Calu3 (cell line): ENCODE data around the gene CNTNAP2. TPM values are rescaled to one million over a fixed set of nuclear protein-coding genes. Genes with fewer than 3 reads are reported as not detected.

Experiments used
- BruUV-seq: library from RNA; stranded (reverse); fragments of 400-500 nt; replicated peaks from 2 replicates; lab custom pipeline; 2021; lab: Mats Ljungman, UMichigan
- CTCF ChIA-PET: fragments of 300-600 bp; sonication (Branson Sonifier 250); formaldehyde crosslinking; loops from one replicate; lab custom pipeline; 2022; ENCODE audit warnings: antibody characterized with exemption; lab: Charles Lee
- DNase-seq: peaks from one replicate; pipeline ENCODE4 v3.0.0; 2022
- H3K27ac Mint-ChIP-seq: one replicate; pipeline ENCODE4 v1.8.0; 2022; ENCODE audit warnings: mixed read lengths; ENCODE audit not compliant: unreplicated experiment
- H3K27me3 Mint-ChIP-seq: one replicate; pipeline ENCODE4 v1.8.0; 2022; ENCODE audit warnings: mixed read lengths; ENCODE audit not compliant: unreplicated experiment
- H3K36me3 Mint-ChIP-seq: one replicate; pipeline ENCODE4 v1.8.0; 2022; ENCODE audit warnings: mild to moderate bottlenecking, moderate library complexity, mixed read lengths; ENCODE audit not compliant: insufficient read depth, unreplicated experiment
- H3K4me1 Mint-ChIP-seq: one replicate; pipeline ENCODE4 v1.8.0; 2022; ENCODE audit warnings: mild to moderate bottlenecking, low read depth, mixed read lengths; ENCODE audit not compliant: unreplicated experiment
- H3K4me3 Mint-ChIP-seq: one replicate; pipeline ENCODE4 v1.8.0; 2022; ENCODE audit warnings: mild to moderate bottlenecking, low read depth, moderate library complexity, mixed read lengths; ENCODE audit not compliant: unreplicated experiment
- H3K9me3 Mint-ChIP-seq: one replicate; pipeline ENCODE4 v1.8.0; 2022; ENCODE audit warnings: low read depth, mixed read lengths; ENCODE audit not compliant: unreplicated experiment
- CTCF ChIP-seq: fragments of 200-600 bp; IDR thresholded peaks from one replicate; pipeline ENCODE4 v1.8.0; 2022; ENCODE audit warnings: antibody characterized with exemption; ENCODE audit not compliant: unreplicated experiment
- intact Hi-C: fragments of 100-400 bp; cut with micrococcal nuclease; formaldehyde crosslinking; loops from one replicate; pipeline ENCODE4 v1.10.0; 2022; ENCODE audit not compliant: unreplicated experiment
- total RNA-seq: library from RNA; stranded (reverse); gene quantifications from 2 replicates; pipeline ENCODE4 v1.2.3, GENCODE V29; 2022

CNTNAP2 gene
- total RNA-seq, 1 experiment from 2014 or later = 1.1 TPM

- no peak for TF ChIP-seq CTCF
- DNase-seq = no peak
- Mint-ChIP-seq H3K4me3 (no peak overlapping the region), H3K27ac (no peak overlapping the region), H3K9me3 (peaks cover 21% of the 10 kb centered on the region), H3K36me3 (no peaks in the 10 kb centered on the region), H3K27me3 (no peaks in the 10 kb centered on the region), H3K4me1 (no peaks in the 10 kb centered on the region)
- intact Hi-C loops = no loop called here
- CTCF ChIA-PET = no interaction called here
- BruUV-seq = no TSS peak
Observed at GRCh38 chr7:147670759-147671158, 1554.2 kb downstream of the CNTNAP2 start.

DNA sequence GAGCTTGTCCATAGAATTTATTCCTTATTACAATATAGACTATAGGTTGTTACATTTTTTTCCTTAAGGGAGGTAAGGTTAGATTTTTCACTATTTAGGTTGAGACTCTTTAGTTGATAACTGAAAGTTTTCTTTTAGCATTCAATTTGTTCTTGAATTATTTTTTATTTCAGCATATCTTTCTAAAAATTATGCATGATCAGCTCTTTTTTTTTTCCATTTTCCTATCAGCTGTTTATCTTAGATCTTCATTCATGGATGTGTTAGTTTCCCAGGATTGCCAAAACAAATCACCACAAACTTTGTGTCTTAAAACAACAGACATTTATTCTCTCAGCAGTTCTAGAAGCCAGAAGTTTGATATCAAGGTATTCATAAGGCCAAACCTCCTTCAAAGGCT lies 1558.1 kb downstream of the CNTNAP2 start:
- H3K9me3 Mint-ChIP-seq = peaks cover 14% of the 10 kb centered on the region
- DNase-seq = no peak
- H3K27me3 Mint-ChIP-seq = no peaks in the 10 kb centered on the region
- H3K27ac Mint-ChIP-seq = no peak overlapping the region
- H3K36me3 Mint-ChIP-seq = no peaks in the 10 kb centered on the region
- no peak for TF ChIP-seq CTCF
- no peaks in the 10 kb centered on the region for H3K4me1 Mint-ChIP-seq
- intact Hi-C loops = no loop called here
- CTCF ChIA-PET = no interaction called here
- no peak overlapping the region for H3K4me3 Mint-ChIP-seq
- BruUV-seq = no TSS peak

DNA sequence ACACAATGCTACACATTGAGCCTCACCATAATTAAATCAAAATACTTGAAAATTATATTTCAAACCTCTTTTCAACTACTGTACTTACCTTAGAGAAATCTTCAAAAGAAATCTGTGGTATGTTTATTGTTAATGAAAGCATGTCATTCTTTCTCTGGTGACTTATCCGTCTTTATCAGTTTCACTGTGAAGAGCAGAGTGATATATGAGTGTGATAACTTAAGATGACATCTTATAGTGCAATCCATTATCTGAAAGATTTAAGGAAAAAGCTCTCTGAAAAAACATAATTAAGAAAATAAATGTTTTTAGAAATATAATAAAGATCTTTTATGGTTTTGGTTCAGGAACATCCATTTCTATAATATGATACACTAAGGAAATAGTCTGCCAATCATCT lies 1562.3 kb downstream of the CNTNAP2 start:
- Mint-ChIP-seq H3K36me3 (no peaks in the 10 kb centered on the region), H3K4me1 (no peaks in the 10 kb centered on the region), H3K27ac (no peak overlapping the region), H3K9me3 (peaks cover 15% of the 10 kb centered on the region), H3K27me3 (no peaks in the 10 kb centered on the region), H3K4me3 (no peak overlapping the region)
- no peak for TF ChIP-seq CTCF
- BruUV-seq = no TSS peak
- DNase-seq = no peak
- CTCF ChIA-PET = no interaction called here
- intact Hi-C loops = no loop called here

DNA sequence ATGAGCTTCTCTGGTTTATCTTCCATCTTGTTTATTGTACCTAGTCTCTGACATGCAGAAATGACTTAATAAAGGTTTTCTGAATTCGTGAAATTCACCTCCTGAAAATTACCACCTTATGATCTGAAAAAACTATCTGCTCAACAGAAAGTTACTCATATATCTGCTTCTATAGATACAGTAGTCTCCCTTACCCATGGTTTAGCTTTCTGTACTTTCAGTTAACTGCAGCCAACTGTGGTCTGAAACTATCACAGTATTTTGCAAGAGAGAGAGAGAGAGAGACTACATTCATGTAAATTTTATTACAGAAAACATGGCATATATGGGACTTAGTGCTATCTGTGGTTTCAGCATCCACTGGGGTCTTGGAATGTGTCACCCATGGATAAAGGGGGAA lies 1564.9 kb downstream of the CNTNAP2 start:
- CTCF ChIA-PET = no interaction called here
- H3K27me3 Mint-ChIP-seq = no peaks in the 10 kb centered on the region
- H3K36me3 Mint-ChIP-seq = no peaks in the 10 kb centered on the region
- intact Hi-C loops = no loop called here
- TF ChIP-seq CTCF = no peak
- H3K4me3 Mint-ChIP-seq = no peak overlapping the region
- no peaks in the 10 kb centered on the region for H3K4me1 Mint-ChIP-seq
- no peak for DNase-seq
- peaks cover 9% of the 10 kb centered on the region for H3K9me3 Mint-ChIP-seq
- H3K27ac Mint-ChIP-seq = no peak overlapping the region
- no TSS peak for BruUV-seq
